ENCODE data around the gene B3GALNT1. TPM values are rescaled to one million over a fixed set of nuclear protein-coding genes. Genes with fewer than 3 reads are reported as not detected.

The B3GALNT1 gene
- not detected in 2 replicates for total RNA-seq (2014; rRNA removed; shearing (Covaris generic))

- DNase-seq (ENCODE audit: low spot score) = peak; percentile 61
- in situ Hi-C loops (cut with HindIII; ENCODE audit: low sequenced_read_pairs) = no loop called here
Observed at GRCh38 chr3:161104561-161105551, at the start of gene B3GALNT1. Gene B3GALNT1 (minus strand): TSS chr3:161105349. CDS start chr3:161086754, 18,595 bp downstream.

GRCh38 chr3:161153480-161153879 is 48.3 kb upstream of the B3GALNT1 start:
- in situ Hi-C loops (cut with HindIII; ENCODE audit: low sequenced_read_pairs) = no loop called here
- DNase-seq (ENCODE audit: low spot score) = no peak

GRCh38 chr3:161150001-161150525 is 44.9 kb upstream of the B3GALNT1 start:
- in situ Hi-C loops (cut with HindIII; ENCODE audit: low sequenced_read_pairs) = no loop called here
- DNase-seq (ENCODE audit: low spot score) = no peak

GRCh38 chr3:161149529-161149928 is 44.4 kb upstream of the B3GALNT1 start:
- in situ Hi-C loops (cut with HindIII; ENCODE audit: low sequenced_read_pairs) = no loop called here
- no peak for DNase-seq (ENCODE audit: low spot score)

- DNase-seq (ENCODE audit: low spot score) = no peak
- in situ Hi-C loops (cut with HindIII; ENCODE audit: low sequenced_read_pairs) = no loop called here
Observed at GRCh38 chr3:161148832-161149475, 43.8 kb upstream of the B3GALNT1 start.

- no peak for DNase-seq (ENCODE audit: low spot score)
- in situ Hi-C loops (cut with HindIII; ENCODE audit: low sequenced_read_pairs) = no loop called here
Observed at GRCh38 chr3:161142486-161142885, 37.3 kb upstream of the B3GALNT1 start.

GRCh38 chr3:161139686-161140085 is 34.5 kb upstream of the B3GALNT1 start:
- no peak for DNase-seq (ENCODE audit: low spot score)
- in situ Hi-C loops (cut with HindIII; ENCODE audit: low sequenced_read_pairs) = no loop called here

GRCh38 chr3:161137260-161137659 is 32.1 kb upstream of the B3GALNT1 start:
- no peak for DNase-seq (ENCODE audit: low spot score)
- in situ Hi-C loops (cut with HindIII; ENCODE audit: low sequenced_read_pairs) = no loop called here

GRCh38 chr3:161132391-161132790 is 27.2 kb upstream of the B3GALNT1 start:
- in situ Hi-C loops (cut with HindIII; ENCODE audit: low sequenced_read_pairs) = no loop called here
- no peak for DNase-seq (ENCODE audit: low spot score)

- in situ Hi-C loops (cut with HindIII; ENCODE audit: low sequenced_read_pairs) = no loop called here
Observed at GRCh38 chr3:161126495-161126894, 21.3 kb upstream of the B3GALNT1 start.

GRCh38 chr3:161117646-161118045 is 12.5 kb upstream of the B3GALNT1 start:
- in situ Hi-C loops (cut with HindIII; ENCODE audit: low sequenced_read_pairs) = no loop called here
- no peak for DNase-seq (ENCODE audit: low spot score)

More at GRCh38 chr3:161126495-161126894, 21.3 kb upstream of the B3GALNT1 start:
- no peak for DNase-seq (ENCODE audit: low spot score)

GRCh38 chr3:161108840-161109239 is 3.7 kb upstream of the B3GALNT1 start:
- in situ Hi-C loops (cut with HindIII; ENCODE audit: low sequenced_read_pairs) = no loop called here
- DNase-seq (ENCODE audit: low spot score) = no peak

- in situ Hi-C loops (cut with HindIII; ENCODE audit: low sequenced_read_pairs) = no loop called here
- no peak for DNase-seq (ENCODE audit: low spot score)
Observed at GRCh38 chr3:161107311-161107710, 2.2 kb upstream of the B3GALNT1 start.

- in situ Hi-C loops (cut with HindIII; ENCODE audit: low sequenced_read_pairs) = no loop called here
- DNase-seq (ENCODE audit: low spot score) = no peak
Observed at GRCh38 chr3:161103776-161104385, 1.3 kb downstream of the B3GALNT1 start.

- in situ Hi-C loops (cut with HindIII; ENCODE audit: low sequenced_read_pairs) = no loop called here
- DNase-seq (ENCODE audit: low spot score) = no peak
Observed at GRCh38 chr3:161101609-161102008, 3.5 kb downstream of the B3GALNT1 start.

GRCh38 chr3:161100994-161101393 is 4.2 kb downstream of the B3GALNT1 start:
- DNase-seq (ENCODE audit: low spot score) = no peak
- in situ Hi-C loops (cut with HindIII; ENCODE audit: low sequenced_read_pairs) = no loop called here

- no peak for DNase-seq (ENCODE audit: low spot score)
Observed at GRCh38 chr3:161096771-161097367, 8.3 kb downstream of the B3GALNT1 start.

GRCh38 chr3:161093895-161094294 is 11.3 kb downstream of the B3GALNT1 start:
- in situ Hi-C loops (cut with HindIII; ENCODE audit: low sequenced_read_pairs) = no loop called here
- DNase-seq (ENCODE audit: low spot score) = no peak

More at GRCh38 chr3:161096771-161097367, 8.3 kb downstream of the B3GALNT1 start:
- in situ Hi-C loops (cut with HindIII; ENCODE audit: low sequenced_read_pairs) = no loop called here

- in situ Hi-C loops (cut with HindIII; ENCODE audit: low sequenced_read_pairs) = no loop called here
Observed at GRCh38 chr3:161084277-161084676, 20.9 kb downstream of the B3GALNT1 start.

More at GRCh38 chr3:161084277-161084676, 20.9 kb downstream of the B3GALNT1 start:
- no peak for DNase-seq (ENCODE audit: low spot score)
